ENCODE data around the gene TOM1L2.

DNA sequence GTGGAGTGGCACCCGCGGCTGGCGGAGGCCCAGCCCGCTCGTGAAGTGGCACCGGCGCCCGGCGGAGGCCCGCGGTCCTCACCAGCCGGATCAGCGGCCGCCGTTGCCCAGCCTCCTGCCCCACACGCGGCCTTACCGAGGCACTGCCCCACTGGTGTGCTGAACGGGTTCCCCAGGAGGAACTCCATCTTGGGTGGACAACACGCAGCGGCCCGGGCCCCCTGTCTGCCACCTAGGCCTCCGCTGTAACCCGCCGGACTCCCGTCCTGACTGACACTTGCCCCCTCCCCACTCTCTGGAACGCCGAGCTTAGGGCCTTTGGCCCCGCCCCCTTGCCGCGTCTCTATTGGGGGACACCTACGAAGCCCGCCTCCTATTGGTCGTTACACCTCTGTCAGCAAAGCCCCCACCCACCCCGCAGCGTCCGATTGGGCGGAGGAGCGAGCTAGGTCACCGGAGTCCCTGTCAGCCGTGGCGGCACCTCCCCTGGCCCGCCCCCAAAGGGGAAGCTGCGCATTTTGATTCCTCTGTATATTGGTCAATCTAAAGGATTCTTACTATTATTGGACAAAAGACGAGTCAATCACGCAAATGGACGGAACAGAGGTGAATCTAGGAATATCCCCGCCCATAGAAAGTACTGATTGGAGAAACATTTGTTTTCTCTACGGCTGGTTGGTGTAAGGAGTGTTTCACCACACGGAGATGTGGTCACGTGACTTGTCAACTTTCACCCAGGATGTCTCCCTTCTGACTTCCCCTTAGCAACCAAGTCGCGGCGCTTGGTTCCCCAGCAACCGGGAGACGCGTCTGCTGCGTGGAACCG lies at the start of gene TOM1L2, which contains the start of gene DRC3:
- TF ChIP-seq, protein P1, sequence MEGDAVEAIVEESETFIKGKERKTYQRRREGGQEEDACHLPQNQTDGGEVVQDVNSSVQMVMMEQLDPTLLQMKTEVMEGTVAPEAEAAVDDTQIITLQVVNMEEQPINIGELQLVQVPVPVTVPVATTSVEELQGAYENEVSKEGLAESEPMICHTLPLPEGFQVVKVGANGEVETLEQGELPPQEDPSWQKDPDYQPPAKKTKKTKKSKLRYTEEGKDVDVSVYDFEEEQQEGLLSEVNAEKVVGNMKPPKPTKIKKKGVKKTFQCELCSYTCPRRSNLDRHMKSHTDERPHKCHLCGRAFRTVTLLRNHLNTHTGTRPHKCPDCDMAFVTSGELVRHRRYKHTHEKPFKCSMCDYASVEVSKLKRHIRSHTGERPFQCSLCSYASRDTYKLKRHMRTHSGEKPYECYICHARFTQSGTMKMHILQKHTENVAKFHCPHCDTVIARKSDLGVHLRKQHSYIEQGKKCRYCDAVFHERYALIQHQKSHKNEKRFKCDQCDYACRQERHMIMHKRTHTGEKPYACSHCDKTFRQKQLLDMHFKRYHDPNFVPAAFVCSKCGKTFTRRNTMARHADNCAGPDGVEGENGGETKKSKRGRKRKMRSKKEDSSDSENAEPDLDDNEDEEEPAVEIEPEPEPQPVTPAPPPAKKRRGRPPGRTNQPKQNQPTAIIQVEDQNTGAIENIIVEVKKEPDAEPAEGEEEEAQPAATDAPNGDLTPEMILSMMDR (IDR thresholded peaks at IDR 0.05) = no peak
- no peak for TF ChIP-seq ZFX (IDR thresholded peaks at IDR 0.05; ENCODE audit: borderline replicate concordance)

All from 22Rv1 (cell line).